Stimulated activated CD4-positive, alpha-beta T cell treated with anti-CD3 and anti-CD28 coated beads, TNF-alpha, amount 100 ng/mL, for 1 hour (primary cell): ENCODE measurements around the gene BACH2.
"Not testable (repeated sequence)": the region's sequence is repeated elsewhere in the genome, so short reads cannot be mapped to it uniquely, and the experiment has no call there.

Source experiments
- DNase-seq, 3 donors: peaks; one replicate each; pipeline ENCODE4 v3.0.0-alpha.2; 2020; ENCODE audit warnings: low read depth in 3 of 3, low spot score in 1 of 3

The BACH2 gene

DNA sequence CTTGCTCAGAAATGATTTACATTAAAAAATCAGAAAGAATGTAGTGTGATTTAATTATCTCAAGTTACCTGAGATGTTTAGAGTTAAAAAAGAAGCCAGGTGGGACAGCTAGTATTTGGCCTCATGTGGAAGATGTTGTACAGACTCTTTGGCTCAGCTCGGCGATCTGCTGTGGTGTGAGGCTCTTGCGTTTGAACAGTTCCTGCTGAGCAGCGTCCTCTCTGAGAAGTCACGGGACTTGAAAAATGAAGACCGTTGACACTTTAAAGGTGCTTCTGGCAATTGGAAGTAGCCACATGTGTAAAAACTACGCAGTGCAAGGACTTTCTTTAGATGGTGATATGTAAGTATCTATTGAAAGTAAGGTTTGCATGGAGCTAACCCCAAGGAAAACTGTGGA is 169.0 kb downstream of the BACH2 start:
- DNase-seq: no peak

DNA sequence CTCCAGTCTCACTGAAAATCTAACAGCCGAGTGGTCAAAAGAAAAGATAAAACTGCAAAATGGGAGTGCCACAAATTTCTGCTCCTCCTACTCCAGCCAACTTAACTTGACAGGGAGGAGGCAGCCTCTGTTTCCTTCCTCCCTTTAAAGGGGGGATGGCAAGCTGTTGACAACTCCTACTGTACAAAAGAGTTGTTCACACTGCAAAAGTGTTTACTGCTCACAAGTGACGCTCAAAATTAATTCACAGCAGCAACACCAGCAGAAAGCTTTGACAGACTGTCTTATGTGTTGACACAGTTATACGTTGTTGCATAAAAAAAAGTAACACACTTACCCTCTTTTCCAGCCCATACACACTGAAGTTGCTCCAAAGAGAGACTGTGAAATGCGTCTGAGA is 169.8 kb downstream of the BACH2 start:
- no peak for DNase-seq

DNA sequence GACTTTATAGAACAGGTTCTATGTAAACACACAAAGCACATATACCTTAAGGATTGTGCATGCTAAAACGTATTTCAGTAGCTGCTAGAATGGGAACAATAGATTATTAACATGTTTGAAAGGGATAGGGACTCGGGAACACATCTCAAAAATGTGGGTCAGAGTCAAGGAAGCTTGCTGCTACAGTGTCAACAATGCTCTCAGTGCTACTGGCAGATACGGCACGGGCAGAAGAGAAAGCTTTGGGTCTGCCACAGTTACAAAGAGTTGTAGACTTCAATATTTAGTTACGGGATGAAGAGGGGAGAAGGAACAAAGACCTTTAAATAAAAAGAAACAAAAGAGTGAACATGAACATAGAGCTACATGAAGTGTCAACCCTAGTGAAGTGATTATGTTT is 170.5 kb downstream of the BACH2 start:
- DNase-seq: no peak

DNA sequence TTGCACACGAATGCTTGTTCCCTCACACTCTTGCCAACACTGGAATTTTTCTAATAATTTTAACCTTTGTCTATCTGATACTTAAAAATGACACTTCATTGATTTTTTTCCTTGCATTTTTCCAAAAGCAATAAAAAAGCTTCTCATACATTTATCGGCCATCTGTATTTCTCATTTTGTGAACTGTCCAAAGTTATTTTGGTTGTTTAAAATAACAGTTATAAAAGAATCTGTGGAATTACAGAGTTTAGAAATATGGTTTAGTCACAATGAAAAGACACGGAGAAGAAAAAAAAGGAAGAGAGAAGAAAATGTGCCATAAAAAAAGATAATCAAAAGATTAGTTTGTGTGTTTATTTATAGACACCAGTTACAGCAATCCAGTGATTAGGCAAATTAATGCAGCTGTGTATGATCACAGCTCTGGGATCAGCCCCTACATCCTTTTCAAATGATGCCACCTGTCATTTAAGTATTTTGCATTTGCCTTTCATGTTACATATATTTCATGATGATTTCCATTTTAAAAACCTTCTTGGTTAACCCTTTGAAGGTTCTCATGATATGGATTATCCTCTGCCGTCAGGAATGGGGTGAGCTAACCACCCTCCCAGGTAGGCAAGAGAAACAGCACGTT is 171.7 kb downstream of the BACH2 start:
- no peak for DNase-seq

DNA sequence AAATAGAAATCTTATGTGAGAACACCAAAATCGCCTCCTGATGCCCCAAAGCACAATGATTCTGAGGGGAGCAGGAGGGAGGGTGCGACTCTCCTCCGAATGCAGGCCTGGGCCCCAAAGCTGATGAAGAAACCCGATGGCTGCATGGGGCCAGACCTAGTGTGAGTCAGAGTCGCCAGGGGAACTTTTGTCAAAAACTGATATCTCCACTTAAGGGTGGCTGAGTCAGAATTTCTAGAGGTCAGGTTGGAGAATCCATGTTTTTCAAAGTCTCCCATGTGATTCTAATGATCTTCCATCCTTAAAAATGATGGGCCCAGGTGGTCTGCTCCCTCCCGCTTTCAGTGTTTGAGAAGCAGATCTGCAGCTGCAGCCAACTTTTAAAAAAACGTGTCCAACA is 172.8 kb downstream of the BACH2 start:
- no peak for DNase-seq

DNA sequence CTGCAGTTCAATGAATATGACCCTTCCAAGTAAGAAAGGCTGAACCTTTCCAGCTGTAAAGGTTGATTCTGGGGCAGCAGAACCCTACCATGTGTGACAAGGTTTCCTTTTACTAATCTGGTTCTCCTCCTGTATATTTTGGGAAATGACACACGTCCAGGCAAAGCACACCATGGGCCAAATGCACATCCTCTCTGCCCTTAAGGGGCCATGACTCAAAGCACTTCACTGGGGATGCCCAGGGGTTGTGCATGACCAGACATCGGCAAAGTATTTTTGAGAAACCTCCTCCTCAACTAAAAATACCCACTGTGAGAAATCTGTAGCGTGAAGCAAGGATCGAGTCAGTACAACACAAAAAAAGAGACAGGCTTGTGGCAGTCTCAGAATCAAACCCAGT is 174.7 kb downstream of the BACH2 start:
- DNase-seq: no peak

DNA sequence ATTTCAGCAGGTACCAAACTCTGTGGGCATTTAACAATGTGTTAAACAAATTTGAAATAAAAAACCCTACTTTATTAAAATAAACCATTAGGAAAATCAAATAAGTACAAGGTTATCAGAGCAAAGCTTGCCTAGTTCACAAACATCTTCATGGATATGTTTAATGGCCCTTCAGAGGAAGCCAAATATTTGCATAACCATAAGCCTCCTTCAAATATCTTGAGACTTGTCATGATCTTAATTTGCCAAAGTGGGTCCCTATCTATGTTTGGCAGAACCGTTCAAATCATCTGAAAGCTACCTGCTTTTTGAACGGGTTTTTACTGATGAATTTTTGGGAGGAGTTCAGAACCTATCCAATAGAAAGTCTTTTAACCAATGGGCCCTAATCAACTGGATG is 176.3 kb downstream of the BACH2 start:
- no peak for DNase-seq

DNA sequence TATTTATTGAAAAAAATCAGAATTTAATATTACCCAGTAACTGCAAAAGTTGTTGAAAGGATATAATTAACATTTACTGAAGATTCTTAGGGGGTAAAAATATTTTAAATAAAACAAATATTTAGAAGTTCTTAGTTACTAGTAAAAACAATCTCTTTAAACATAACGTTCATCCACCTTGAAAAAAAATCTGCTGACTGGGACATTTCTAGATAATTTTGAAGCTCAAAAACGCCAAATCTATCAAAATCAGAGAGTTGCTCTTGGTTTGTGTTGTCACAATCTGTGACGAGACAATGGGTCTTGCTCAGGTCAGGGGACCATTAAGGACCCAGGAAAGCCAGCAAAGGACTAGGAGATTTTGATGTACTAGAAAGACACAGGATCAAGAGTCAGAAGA is 177.0 kb downstream of the BACH2 start:
- no peak for DNase-seq

DNA sequence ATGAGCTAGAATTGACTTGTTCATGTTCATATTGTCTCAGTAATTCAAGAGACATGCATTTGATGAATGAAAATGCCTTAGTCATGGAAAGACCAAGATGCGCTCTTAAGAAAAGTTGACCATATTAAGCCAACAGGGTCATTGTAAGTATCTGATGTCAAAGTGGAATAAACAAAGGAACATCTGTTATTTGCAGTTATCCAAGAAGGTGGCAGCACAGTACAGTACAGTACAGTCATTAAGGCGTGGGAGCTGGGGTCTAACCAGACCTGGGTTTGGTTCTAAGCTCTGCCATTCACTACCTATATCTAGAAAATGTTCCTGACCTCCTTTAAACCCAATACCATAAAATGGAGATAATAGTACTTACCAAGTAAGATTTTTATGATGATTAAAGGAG is 178.1 kb downstream of the BACH2 start:
- DNase-seq: no peak

DNA sequence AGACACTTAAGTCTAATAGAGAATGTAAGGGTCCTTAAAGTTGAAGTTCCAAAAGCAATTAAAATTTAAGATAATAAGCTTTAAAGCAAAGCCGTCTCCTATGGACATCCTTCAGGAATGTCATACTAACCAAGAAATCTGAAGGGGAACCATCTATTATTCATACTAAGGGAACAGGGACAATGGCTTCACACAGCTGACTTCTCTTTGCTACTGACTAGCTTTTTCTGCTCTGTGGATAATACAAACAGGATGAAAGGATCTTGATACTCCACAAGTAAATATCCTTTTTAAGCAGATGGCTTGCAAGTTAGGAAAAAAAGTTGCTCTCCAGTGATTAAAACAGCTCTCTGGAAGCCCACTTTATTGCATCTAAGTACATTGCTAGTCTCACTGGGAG is 178.6 kb downstream of the BACH2 start:
- DNase-seq: no peak

DNA sequence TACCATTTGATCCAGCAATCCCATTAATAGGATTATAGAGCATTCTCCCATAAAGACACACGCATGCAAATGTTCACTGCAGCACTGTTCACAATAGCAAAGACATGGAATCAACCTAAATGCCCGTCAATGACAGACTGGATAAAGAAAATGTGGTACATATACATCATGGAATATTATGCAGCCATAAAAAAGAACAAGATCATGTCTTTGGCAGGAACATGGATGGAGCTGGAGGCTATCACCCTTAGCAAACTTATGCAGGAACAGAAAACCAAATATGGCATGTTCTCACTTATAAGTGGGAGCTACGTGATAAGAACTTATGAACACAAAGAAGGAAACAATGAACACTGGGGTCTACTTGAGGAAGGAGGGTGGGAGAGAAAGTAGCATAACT is 180.5 kb downstream of the BACH2 start:
- not testable (repeated sequence) for DNase-seq

DNA sequence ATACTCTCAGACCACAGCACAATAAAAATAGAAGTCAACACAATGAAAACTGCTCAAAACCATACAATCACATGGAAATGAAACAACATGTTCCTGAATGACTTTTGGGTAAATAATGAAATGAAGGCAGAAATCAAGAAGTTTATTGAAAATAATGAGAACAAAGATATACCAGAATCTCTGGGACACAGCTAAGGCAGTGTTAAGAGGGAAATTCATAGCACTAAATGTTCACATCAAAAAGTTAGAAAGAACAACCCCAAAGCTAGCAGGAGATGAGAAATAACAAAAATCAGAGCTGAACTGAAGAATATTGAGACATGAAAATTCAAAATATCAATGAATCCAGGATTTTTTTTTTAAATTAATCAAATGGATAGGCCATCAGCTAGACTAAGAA is 183.3 kb downstream of the BACH2 start:
- DNase-seq: no peak

DNA sequence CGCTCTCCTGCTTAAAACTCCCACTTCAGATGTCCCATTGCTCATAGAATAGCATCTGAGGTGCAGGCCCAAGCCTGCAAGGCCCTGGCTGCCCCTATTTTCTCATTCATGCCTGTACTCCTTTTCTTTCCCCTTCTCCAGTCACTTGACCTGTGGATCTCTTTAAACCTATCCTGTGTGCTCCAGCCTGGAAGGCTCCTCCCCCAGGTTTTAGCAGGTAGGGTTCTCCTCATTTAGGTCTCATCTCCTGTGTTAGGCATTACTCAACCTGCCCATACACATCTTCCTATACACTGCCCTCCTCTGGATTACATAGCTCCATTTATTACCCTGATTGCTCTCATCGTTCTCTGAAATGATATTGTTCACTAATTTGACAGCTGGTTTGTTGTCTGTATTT is 185.3 kb downstream of the BACH2 start:
- no peak for DNase-seq

DNA sequence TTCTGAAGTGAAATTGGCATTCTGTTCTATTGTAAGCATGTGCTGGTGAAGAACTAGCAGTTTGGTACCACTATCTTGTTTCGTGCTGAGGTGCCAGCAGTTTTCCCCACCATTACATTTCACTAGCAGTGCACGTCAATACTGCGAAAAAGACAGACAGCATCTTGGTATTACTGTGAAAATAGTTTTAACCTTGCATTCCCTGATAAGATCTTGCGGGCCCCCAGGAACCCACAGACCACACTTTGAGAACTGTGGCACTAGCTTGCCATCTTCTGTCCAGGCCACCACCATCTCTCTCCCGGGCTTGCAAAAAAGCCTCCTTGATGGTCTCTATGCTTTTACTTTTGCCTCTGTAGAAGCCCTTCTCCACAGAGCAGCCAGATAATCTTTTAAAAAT is 185.7 kb downstream of the BACH2 start:
- DNase-seq: no peak

DNA sequence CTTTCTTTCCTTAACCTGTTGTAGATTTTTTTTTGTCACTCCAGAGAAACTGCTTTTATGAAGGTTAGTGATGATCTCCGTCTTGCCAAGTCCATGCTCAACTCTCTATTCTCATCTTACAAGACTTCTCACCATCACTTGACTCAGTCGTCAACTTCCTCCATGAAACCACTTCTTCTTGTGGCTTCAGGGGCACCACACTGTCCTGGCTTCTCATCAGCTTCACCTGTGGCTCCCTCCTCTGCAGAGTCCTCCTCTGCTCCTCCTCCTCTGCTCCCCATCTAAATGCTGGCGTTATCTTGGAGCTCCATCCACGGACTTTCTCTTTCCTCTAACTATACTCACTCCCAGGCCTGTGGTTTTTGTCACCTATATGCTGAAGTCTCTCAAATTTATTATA is 187.5 kb downstream of the BACH2 start:
- no peak for DNase-seq

DNA sequence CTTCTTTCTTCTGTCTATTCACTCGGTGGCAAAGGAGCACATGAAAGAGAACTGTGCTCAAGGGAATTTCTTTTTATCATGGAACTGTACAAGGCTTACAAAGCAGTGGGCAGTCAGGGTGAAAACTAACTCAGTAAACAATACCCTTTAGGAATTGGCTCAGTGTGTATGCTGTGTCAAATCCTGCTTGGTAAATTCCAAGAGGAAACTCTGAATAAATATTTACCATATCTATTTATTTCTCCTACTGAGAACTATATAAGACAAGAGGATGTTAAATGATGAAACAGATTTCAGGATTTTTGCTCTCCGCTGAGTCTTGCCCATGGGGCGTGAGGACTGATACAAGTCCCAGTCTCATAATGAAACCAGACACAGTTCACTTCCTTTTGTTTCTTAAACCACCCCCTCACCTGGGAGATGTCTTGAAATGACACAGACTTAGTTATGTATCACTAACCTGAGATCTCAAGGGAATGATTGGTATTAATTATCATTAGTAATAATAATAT is 188.8 kb downstream of the BACH2 start:
- no peak for DNase-seq

DNA sequence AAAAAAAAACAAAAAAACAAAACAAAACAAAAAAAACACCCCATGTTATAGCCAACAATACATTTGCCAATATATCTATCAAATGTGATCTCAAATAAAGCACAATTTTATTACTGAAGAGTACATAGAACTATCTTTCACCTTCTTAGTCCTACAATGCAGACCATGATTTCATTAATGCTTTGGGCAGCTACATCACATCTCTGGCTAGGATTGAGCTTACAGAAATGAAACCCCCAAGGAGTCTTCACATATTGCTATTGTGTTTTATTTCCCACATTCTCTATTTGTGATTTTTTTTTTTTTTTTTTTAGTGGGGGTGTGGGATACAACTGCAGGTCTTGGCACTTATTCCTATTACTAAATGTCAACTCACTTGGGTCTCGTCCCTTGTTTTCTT is 189.3 kb downstream of the BACH2 start:
- DNase-seq: no peak

DNA sequence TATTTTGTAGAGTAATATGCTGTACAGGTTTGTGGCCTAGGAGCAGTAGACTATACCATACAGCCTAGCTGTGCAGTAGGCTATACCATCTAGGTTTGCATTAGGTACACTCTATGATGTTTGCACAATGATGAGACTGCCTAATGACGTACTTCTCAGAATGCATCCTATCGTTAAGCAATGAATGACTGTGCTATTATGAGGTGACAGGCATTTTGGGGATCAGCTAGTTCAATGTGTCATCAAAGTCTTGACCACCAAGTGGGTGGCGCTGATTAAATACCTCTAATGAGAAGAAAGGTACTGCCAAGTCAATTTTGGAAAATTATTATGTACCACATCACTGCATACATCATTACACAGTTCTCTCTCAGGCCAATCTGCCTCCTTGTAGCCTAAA is 190.2 kb downstream of the BACH2 start:
- no peak for DNase-seq

DNA sequence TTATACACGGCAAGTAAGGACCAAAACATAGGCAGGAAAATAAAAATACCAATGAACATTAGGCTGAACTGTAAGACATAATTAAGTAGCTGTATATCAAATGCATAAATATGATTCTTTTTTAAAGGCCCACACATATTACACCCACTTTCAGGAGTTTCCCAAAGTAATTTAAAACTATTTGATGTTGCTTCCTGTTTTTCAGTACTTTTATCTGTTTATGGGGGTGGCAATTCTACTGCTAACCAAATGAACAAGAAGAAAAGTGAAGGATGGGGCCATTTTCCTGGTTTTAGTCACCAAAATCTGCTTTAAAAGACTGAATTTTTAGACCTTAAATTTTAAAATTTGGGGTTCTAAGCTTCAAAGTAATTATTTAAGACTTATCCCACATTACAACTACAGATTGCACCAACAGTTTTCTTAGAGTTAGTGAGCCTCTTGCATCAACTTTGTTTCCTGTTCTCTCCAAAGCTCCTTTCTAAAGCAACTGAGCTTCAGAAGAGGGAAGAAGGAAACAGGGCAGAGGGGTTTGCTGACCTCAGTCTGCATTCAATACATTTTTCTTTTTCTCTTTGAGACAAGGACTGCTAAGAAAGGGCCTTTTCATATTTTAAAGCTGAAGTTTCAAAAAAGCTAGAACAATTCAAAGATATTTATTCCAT is 191.0 kb downstream of the BACH2 start:
- DNase-seq: no peak

DNA sequence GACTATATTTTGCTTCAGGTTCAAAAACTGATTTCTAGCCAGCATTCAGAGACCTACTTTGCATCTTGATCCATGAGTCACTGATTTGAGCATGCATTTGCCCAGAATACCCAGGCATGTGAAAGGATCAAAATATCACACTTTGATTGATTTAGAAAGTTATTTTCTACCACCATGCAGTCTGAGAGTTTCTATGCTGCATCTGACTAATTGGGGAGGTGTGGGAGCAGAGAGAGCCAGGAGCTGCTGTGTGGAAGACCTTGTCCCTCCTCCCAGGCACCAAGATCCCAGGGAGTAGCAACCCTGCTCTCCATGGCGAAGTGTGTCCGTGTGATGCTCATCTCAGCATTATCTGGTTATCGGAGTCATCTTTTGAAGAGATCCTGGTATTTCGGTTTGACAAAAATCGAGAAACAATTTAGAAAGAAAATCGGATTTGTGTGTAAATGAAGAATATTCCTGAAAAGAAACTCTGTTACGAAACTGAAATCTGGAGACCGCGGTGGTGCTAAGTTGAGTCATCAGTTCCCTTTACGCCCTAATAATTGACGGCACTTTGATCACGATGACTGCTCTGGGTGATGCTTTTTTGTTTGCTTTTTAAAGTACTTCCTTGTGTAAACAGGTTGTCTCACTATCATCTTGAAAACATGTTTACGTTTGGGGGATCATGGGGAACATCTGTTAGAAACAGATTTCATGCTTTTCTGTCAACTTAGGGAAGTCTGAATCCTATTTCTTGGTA is 193.4 kb downstream of the BACH2 start:
- DNase-seq: no peak

DNA sequence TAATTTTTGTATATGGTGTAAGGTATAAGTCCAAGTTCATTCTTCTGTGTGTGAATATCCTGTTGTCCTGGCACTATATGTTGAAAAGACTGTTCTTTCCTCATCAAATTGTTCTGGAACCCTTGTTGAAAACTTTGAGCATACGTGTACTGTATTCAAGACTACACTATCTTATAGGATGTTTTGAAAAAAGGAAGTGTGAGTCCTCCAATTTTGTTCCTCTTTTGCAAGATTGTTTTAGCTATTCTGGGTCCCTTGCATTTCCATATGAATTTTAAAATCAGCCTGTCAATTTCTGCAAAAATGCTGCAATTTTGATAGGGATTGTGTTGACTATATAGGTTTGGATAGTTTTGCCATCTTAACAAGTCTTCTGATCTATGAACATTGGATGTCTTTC is 195.2 kb downstream of the BACH2 start:
- DNase-seq: no peak

DNA sequence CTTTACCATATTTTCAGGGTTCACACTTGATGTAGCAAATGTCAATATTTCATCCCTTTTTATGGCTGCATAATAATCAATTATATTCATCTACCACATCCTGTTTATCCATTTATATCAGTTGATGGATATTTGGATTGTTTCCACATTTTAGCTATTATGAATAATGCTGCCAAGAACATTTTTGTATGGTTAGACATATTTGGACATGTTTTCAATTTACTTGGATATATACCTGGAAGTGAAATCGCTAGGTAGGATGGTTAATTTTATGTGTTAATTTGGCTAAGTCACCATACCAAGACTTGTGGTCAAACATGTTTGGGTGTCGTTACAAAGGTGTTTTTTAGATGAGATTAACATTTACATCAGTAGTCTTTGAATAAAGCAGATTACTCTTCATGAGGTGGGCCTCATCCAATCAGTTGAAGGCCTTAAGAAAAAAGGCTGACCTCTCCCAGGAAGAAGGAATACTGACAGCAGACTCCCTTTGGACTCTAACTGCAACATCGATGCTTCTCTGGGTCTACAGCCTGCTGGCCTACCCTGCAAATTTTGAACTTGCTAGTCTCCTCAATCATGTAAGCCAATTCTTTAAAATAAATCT is 196.5 kb downstream of the BACH2 start:
- DNase-seq: no peak
